Activated CD4-positive, alpha-beta T cell treated with anti-CD3 and anti-CD28 coated beads for 24 hours (primary cell): Measurements from ENCODE around the gene LCTL.
"Not testable (repeated sequence)": the region's sequence is repeated elsewhere in the genome, so short reads cannot be mapped to it uniquely, and the experiment has no call there.

Experiments
- DNase-seq, 2 donors: peaks; one replicate each; pipeline ENCODE4 v3.0.0-alpha.2; 2020; ENCODE audit warnings: low read depth in 2 of 2

The LCTL gene

DNA sequence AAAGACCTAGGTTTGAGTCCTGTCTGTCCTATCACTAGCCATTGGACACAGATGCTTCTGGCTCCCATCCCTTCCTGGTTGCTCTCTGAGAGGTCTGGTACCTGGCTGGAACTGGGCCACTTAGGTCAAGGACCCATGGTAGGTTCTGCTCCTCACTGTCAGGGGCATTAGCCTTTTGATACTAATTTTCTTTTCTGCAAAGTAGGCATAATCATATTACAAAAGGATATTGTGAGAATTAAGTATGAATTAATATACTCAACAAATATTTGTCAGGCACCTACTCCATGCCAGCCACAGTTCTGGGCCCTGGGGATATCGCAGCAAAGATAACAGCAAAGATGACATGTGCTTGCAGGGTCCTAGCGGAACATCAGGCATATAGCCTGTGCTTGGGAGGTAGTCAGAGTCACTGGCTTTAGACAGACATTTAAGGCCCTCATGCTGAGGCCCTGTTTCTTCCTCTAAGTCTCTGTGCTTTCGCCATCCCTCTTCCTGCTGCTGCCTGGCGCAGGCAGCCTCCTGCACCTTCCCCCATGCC, 25.6 kb upstream of the LCTL start:
- DNase-seq, result no peak

- DNase-seq, result no peak
Measured at GRCh38 chr15:66590435-66590834, 24.6 kb upstream of the LCTL start.

- not testable (repeated sequence) for DNase-seq
Measured at GRCh38 chr15:66589429-66589828, 23.6 kb upstream of the LCTL start.

- DNase-seq, result no peak
Measured at GRCh38 chr15:66588971-66589370, 23.2 kb upstream of the LCTL start.

DNA sequence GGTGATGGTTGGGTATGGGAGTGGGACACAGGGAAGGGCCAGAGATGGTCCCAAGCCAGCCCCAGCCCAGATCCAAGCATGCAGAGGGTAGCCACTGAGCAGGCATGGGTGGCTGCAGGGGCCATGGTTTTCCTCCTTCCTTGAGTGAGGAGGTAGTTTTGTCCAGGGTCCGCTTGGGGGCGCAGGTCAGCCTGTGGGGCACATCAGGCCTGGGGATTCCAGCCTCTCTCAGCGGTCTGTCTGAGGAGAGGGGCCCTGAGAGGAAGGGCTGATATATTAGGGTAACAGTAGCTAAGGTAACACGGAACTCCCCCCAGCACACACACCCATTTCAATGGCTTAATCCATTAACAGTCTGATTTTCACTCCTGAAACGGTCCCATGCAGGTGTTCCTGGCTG, 22.7 kb upstream of the LCTL start:
- no peak for DNase-seq

DNA sequence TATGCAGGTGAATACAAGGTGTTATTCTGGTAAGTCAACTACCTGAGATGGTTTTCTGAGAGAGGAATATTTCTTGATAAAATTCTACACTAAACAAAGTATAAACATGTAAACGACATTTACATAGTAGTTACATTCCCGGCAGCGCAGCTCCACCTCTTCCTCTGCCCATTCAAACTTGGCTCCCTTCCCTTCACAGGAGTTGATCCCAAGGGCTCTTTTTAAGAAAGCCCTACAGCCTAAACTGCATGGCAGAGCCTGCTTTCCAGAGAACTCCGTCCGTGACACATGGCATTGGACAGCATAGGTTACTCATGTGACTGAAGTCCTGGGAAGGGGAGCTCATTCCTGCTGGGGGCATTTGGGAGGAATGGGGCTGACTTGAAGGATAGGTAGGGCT, 22.0 kb upstream of the LCTL start:
- DNase-seq, result no peak

DNA sequence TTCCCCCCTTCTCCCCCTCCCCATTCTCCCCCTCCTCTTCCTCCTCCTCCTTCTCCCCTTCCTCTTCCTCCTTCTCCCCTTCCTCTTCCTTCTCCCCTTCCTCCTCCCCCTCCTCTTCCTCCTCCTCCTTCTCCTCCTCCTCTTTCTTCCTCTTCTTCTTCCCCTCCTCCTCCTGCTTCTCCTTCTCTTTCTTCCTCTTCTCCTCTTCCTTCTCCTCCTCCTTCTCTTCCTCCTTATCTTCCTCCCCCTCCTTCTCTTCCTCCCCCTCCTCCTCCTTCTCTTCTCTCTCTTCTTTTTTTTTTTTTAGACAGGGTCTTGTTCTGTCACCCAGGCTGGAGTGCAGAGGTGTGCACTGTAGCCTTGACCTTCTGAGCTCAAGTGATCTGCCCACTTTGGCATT, 21.2 kb upstream of the LCTL start:
- DNase-seq, result no peak

DNA sequence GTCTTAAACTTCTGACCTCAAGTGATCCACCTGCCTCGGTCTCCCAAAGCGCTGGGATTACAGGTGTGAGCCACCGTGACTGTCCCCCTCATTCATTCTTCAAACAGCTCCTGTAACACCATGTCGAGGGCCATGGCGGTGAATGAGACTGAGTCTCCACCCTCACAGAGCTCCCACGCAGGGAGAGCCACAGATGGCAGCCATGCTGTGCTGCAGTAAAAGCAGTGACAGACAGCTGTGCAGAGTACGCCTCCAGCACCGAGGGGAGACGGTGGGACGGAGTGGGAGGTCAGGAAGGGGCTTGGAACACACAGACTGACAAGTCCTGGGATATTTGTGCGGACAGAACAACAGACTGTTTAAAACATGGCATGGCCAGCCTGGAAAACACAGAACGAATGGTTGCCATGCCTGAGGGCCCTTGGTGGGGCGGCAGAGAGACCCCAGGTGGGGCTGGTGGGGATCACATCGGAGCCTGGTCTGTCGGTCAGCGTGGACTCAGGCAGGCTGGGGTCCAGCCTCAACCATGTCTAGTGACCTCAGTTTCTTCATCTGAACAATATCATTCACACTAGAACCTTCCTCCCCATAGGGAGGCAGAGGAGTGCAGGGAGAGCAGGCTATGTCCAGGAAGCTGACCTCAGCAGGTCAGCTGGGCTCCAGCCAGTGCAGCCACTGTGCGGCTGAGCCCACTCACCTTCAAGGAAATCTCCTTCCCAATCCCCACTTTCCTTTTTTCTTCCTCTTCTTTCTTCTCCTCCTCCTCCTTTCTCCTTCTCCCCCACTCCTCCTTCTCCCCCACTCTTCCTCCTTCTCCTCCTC, 20.6 kb upstream of the LCTL start:
- no peak for DNase-seq

DNA sequence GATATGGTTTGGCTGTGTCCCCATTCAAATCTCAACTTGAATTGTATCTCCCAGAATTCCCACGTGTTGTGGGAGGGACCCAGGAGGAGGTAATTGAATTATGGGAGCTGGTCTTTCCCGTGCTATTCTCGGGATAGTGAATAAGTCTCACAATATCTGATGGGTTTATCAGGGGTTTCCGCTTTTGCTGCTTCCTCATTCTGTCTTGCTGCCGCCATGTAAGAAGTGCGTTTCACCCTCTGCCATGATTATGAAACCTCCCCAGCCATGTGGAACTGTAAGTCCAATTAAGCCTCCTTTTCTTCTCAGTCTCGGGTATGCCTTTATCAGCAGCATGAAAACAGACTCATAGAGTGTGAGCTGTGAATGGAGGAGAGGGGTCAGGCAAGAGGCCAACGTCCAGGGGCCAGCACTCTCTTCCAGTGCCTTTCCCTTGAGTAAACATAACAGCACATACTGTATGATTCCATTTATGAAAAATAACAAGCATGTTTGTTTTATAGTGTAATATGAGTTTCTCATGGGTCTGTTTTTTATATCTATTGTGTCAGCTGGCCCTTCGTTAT, 16.3 kb upstream of the LCTL start:
- DNase-seq, result no peak

DNA sequence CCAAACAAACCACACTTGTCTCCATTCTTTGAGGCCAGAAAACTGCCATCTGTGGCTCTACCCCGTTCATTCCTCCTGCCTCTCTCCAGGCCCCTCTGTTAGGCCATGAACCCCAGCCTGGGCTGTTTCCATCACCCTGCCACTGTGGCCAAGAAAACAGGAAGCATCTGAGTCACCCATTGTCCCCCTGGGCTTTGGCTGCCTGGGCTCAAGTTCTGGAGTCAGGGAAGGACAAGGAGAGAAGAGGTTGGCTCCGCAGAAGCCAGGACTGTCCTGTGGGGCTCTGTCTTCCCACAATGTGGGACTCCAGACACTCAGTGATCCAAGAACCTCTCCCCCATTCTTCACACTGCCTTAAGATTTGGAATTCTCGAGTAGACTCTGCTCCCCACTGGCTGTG, 14.8 kb upstream of the LCTL start:
- DNase-seq, result no peak

DNA sequence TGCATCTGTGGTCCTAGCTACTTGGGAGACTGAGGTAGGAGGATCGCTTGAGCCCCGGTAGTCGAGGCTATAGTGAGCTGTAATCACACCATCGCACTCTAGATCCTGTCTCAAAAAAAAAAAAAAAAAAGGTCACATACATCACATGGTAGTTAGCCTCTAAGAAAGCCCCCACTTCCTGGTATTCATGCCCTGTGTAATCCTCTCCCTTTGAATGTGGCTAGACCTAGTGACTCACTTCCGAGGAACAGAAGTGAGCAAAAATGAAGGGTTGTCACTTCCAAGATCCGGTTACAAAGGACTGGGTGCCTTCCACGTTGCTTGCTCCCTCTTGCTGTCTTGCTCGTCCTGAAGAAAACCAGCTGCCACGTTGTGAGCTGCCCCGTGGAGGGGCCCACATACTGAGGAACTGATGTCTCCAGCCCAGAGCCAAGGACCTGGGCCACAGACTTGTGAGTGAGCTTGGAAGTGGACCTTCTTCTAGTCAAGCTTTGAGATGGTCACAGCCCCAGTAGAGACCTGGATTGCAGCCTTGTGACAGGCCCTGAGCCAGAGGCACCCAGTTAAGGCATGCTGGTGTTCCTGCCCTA, 12.6 kb upstream of the LCTL start:
- DNase-seq, result no peak

DNA sequence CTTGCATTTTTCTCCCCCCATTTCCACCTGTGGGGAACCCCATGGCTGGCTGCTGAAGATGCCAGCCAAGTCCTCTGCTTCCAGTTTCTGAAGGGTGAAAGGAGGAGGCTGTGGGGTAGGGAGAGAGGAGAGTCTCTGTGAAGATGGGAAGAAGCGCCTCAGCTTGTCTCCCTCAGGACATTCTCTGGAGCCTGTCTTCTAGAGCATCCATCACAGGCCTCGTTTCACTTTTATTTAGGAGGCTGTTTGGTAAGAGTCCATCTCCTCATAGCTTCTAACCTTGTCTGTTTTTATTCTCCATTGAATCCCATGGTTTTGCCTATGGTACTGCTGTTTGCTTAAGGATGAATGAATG, 8.8 kb upstream of the LCTL start:
- no peak for DNase-seq

- DNase-seq, result no peak
Measured at GRCh38 chr15:66573719-66574595, 8.2 kb upstream of the LCTL start.

DNA sequence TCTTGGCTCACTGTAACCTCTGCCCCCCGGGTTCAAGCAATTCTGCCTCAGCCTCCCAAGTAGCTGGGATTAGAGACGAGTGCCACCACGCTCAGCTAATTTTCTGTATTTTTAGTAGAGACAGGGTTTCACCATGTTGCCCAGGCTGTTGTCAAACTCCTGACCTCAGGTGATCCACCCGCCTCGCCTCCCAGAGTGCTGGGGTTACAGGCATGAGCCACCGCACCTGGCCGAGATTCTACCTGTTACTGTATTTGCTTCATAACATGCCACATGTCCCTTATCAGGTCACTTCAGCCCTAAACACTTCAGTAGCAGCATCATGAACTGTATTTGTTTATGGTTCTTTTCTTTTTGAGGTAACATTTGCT, 7.5 kb upstream of the LCTL start:
- DNase-seq, result no peak

DNA sequence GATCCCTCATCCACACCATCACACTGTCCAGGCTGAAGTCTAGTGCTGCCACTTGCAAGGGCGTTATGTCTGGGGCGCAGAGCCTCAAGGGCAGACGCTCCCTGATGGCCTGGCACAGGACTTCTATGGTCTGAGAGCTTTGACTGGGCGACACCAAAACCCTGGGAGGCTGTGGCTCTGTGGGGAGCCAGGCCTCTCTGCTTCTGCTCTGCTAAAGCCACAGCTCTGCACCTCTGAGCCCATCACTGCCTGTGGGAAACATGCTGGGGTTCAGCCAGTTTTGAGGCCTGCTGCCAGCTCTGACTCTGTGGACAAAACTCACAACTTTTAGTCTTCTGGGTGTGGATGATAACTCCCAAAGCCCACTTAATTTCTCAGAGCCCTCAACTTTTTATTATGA, 6.3 kb upstream of the LCTL start:
- no peak for DNase-seq

- DNase-seq, result no peak
Measured at GRCh38 chr15:66570842-66571478, 5.2 kb upstream of the LCTL start.

DNA sequence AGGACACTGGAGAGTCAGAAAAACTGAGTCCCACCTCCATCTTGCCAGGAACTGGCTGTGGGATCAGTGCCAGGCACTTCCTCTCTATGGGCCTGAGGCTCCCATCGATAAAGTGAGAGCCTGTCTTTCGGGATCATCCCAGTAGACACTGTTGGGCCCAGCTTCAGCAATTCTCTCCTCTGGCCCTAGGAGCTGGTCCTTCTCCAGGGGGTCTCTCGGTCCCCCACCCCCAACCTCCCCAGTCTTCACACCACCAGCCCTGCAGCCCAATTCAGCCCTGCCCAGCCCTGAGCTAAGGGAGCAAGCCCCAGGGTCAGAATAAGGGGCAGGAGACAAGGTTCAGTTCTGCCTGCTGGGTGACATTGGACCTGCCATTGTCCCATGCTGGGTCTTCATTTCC, 4.5 kb upstream of the LCTL start:
- no peak for DNase-seq

- no peak for DNase-seq
Measured at GRCh38 chr15:66569461-66570137, 3.8 kb upstream of the LCTL start.

- DNase-seq, result no peak
Measured at GRCh38 chr15:66567897-66568296, 2.1 kb upstream of the LCTL start.

DNA sequence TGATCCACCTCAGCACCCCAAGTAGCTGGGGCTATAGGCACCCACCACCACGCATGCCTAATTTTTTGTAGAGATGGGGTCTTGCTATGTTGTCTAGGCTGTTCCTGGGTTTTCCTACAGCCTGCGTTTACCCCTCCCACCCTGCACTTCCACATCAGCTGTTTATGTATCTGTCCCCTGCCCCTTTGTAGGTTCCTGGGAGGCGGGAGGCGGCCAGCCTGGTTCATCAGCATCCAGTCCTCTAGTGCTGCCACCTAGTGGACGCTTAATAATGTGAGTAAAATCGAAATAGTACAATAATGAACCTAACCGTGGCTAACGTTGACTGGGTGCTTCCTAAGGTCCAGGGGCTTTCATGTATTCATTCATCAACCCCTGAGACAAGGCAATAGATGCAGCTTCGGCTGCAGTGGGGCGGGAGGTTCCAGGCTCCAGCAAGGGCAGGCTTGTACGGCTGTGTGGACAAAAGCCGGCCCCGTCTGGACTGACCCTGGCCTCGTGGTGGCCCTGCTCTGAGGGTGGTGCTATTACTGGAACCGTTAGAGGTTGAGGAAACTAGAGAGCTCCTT, 1.2 kb upstream of the LCTL start:
- DNase-seq, result peak; percentile 19 to 44

DNA sequence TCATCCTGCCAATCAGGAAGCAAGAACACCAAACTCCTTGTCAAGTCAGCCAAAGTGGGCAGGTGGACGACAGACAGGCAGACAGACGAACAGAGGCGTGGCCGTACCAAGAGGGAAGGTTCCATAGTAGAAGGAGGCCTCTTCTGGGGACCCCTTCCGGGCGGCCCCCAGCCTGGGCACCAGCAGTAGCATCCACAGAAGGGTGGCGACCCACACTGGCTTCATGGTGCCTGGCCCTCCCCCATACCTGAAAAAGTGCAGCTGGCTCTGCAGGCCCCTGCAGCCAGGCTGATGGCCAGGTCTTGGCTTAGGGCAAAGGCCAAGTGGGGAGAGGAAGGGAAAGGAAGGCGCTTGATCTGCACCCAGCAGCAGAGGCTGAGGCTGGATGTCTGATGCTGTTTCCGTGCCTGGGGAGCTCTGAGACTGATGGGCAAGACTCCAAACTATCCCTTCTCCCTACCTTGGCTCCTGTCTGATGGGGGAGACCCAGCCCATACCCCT, 607 bp downstream of the LCTL start:
- no peak for DNase-seq
